Raji (cell line): Measurements from ENCODE around the gene CA5A.

Experiments used
- POLR2A ChIP-seq: IDR thresholded peaks from 2 replicates; pipeline ENCODE4 v1.6.1; 2011; ENCODE audit warnings: low read depth, low read length, control low read depth; ENCODE audit not compliant: insufficient read depth

CA5A gene

GRCh38 chr16:87929986-87930385, 6.3 kb downstream of the CA5A start:
- no peak for TF ChIP-seq POLR2A

GRCh38 chr16:87927195-87927562, 9.2 kb downstream of the CA5A start:
- no peak for TF ChIP-seq POLR2A

- no peak for TF ChIP-seq POLR2A
Observed at GRCh38 chr16:87926246-87927194, 9.8 kb downstream of the CA5A start.

GRCh38 chr16:87924811-87925670, 11.3 kb downstream of the CA5A start:
- TF ChIP-seq POLR2A, result no peak

GRCh38 chr16:87924041-87924810, 12.1 kb downstream of the CA5A start:
- TF ChIP-seq POLR2A, result no peak

DNA sequence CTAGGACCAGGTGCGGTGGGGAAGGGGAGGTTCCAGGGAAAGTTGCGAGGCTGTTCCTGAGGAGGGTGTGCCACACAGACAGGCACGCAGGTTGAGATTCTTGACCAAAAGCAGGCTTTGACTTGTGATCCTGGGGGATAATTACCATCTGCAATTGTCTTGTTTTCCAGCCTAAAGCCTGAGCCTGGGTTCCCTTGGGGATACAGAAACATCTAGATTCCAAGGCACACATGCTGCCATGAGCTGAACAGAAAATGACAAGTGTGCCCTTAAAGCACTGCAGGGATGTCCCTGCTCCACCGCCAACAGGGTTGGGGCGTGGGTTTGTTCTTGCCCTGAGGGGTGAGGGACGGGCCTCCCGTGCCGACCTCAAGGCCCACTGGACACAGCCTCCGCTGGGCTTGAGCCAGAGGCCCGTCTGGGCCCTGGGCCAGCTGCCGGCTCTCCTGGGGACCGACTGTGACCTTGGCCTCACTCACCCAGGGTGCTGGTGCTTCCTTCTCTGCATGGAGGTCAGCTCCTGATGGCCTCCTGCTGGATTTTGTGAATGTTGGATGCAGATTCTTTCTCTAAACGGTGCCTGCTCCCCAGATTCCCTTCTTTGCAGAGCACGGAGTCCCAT, 14.0 kb downstream of the CA5A start:
- TF ChIP-seq POLR2A, result no peak

GRCh38 chr16:87921236-87921773, 15.0 kb downstream of the CA5A start:
- TF ChIP-seq POLR2A, result no peak

- no peak for TF ChIP-seq POLR2A
Observed at GRCh38 chr16:87919681-87919994, 16.7 kb downstream of the CA5A start.

GRCh38 chr16:87918866-87919680, 17.3 kb downstream of the CA5A start:
- TF ChIP-seq POLR2A, result no peak

- no peak for TF ChIP-seq POLR2A
Observed at GRCh38 chr16:87918338-87918737, 18.0 kb downstream of the CA5A start.

GRCh38 chr16:87917503-87917902, 18.8 kb downstream of the CA5A start:
- no peak for TF ChIP-seq POLR2A

GRCh38 chr16:87914812-87915211, 21.5 kb downstream of the CA5A start:
- TF ChIP-seq POLR2A, result no peak

DNA sequence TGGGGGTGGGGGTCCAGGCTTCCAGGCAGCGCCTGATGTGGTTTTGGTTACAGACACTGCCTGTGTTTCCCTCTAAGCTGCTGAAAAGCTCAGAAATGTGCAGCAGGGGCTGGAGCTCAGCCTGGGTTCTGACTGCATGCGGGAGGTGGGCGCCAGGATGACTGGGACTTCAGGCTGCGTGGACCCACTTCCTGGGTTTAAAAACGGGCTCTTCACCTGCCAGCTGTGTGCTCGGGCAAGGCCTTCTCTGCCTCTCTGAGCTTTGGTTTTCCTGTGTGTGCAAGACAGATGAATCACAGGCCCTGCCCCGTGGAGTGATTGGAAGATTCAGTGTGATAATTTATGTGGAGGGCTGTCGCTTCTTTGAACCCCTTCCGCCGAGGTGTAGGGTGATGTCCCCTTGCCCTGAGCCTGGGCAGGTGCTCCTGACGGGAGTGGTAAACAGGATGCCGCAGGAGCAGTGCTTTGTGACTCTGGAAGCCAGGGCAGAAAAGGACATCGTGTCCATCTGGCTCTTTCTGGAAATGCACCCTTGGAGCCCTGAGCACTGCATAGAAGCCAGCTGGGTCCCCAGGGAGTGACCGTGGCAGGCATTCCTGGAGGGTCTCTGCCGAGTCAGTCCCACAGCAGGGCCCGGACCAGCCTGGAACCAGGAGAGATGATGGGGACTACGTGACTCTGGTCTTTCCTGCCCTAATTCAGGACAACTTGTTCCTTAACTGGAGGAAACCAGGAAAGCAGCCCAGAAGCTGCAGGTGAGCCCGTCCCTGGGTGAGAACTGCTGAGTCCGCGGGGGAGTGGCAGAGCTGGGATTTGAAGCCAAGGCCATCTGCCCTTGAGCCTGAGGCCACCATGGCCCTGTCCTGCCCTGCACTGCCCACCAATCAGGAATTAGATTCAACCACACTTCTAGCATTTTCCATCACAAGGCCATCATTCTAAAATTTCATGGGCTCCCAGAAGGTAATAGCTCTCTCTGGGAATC, 38.5 kb downstream of the CA5A start:
- no peak for TF ChIP-seq POLR2A

GRCh38 chr16:87895641-87896141, 40.6 kb downstream of the CA5A start:
- TF ChIP-seq POLR2A, result no peak
